ENCODE results near the gene PSMD1.

DNA sequence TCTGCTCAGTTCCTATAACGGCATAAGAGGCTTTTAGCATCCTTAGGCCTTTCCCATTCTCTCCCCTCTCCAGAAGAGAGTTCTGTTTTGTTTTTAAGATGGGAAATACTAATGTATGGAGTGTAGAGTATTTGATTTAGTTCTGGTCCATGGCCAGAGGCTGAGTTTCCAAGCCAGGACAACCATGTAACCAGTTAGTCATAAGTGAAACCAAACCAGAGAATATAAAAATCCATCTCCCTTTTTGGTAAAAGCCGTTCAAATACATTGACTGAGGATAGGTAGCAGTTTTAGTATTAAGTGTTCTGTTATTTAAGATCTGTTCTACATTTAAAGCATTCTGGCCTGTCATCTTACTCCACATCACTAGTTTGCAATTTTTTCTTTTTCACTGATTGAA, 3.1 kb downstream of the PSMD1 start:
- TF ChIP-seq CTCF (IDR thresholded peaks at IDR 0.05) = no peak
- no peak for TF ChIP-seq POLR2A (IDR thresholded peaks at IDR 0.05)
- TF ChIP-seq EP300 (IDR thresholded peaks at IDR 0.05) = no peak
